HG03039 (cell line): ENCODE measurements around the gene MSL3B.

Source experiments
- ATAC-seq: cut with Tn5 transposase; IDR thresholded peaks from one replicate; pipeline ENCODE4 v1.9.1; 2021; ENCODE audit warnings: mild to moderate bottlenecking, moderate library complexity; ENCODE audit not compliant: unreplicated experiment

The MSL3B gene

DNA sequence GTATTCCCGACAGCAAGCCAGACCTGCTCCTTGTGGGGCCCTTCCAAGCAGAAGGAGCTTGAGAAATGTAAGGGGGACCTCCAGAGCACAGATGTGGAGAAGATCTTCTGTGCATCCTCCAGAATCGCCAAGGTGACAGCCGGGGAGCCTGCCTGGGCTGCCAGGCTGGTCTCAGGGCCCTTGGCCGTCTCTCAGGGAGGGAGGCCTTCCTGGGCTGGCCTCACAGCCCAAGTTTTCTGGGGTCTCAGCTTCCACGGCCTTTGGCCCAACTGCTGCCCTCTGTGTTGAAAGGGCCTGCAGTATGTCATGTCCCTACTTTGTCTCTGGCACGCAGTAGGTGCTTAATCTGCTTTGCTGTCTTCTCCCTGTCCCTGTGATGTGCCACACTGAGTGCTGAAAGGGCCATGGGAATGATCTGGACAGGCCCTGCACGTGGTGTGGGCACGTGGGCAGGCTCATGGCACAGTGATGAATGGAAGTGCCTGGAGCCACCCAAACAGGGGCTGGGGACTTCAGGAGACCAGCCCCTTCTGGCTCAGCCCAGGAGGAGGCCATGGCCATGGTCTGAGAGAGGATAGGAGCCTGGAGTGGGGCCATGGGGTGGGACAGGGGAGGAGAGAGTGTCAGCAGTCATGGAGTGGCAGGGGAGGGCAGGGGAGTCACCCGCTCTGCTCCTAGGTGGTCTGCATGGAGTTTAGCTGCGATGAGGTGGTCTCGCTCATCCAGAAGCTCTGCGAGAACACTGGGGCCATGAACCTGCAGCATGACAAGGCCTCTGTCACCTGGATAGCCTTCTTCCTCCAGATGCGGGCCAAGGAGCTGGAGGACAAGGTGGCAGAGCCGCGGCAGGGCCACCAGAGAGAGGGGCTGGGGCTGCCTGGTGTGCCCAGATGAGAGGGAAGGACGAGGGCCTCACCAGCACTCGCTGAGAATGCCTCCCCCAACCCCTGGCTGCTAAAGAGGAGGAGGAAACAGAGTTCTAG, 49.3 kb downstream of the MSL3B start:
- no peak for ATAC-seq

GRCh38 chr2:233817995-233818638, 50.1 kb downstream of the MSL3B start:
- ATAC-seq, result no peak

GRCh38 chr2:233817361-233817911, 50.8 kb downstream of the MSL3B start:
- no peak for ATAC-seq

GRCh38 chr2:233816771-233817170, 51.4 kb downstream of the MSL3B start:
- no peak for ATAC-seq

DNA sequence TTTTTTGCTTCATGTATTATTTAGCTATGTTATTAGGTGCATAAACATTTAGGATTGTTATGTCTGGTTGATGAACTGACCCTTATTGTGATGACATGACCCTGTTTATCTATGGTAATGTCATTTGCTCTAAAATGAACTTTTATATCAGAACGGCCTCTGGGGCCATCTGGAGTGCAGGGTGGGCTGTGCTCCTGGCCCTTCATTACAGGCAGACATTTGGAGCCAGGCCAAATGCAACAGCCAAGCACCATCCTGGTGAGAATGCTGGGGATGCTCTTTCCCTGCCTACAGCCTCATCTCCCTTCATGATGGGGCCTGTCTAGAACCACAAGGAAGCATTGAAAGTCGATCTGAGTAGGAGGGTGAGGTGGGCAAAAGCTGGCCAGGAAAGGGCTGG, 51.9 kb downstream of the MSL3B start:
- ATAC-seq, result no peak

- ATAC-seq, result no peak
These were observed 52.3 kb downstream of the MSL3B start for GRCh38 chr2:233815861-233816260.
